Measurements from ENCODE around the gene NFE2L2. TPM values are rescaled to one million over a fixed set of nuclear protein-coding genes. Genes with fewer than 3 reads are reported as not detected.

The NFE2L2 gene
- polyA plus RNA-seq, 1 donor (not counting 4 experiments of a cell fraction or from before 2014, with no cell fraction given), result 177 TPM

DNA sequence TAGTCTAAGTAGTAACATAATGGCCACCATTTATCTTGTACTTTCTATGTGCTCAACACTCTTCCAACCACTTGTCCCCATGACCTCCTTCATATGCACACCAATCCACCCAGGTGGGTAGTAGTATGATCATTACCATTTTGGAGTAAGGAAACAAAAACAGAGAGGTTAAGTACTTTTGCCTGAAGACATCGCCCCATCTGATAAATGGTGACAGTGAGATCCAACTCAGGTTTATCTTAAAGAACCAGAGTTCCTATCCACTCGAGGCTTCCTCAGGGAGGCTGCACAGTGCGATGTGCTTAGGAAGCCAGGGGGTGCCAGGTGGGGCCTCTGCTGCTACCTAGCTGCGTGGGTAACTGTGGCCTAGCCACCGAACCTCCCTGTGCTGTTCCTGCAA, 14.1 kb downstream of the NFE2L2 start:
- Histone ChIP-seq H3K4me2 (ENCODE audit: control insufficient read depth, extremely low read depth, insufficient read depth, low read depth, low read length) (no peak overlapping the region), H3K9ac (ENCODE audit: control insufficient read depth, extremely low read depth, insufficient read depth, low read length) (no peak overlapping the region), H3K4me3 (ENCODE audit: control insufficient read depth in 2 of 3, extremely low read depth in 1 of 3, insufficient read depth in 2 of 3, low read depth in 1 of 3, low read length in 3 of 3) (no peak overlapping the region), H2AFZ (ENCODE audit: control insufficient read depth, low read length) (no peak overlapping the region), H3K27ac (ENCODE audit: control insufficient read depth, insufficient read depth, low read length) (no peak overlapping the region), H4K20me1 (ENCODE audit: control insufficient read depth, extremely low read depth, insufficient read depth, low read length) (peaks cover 35% of the 10 kb centered on the region), H3K79me2 (ENCODE audit: control insufficient read depth, insufficient read depth, low read length) (peaks cover 99% of the 10 kb centered on the region), H3K27me3 (ENCODE audit: control insufficient read depth, extremely low read depth, insufficient read depth, low read length) (no peaks in the 10 kb centered on the region), H3K36me3 (ENCODE audit: control insufficient read depth in 2 of 2, extremely low read depth in 1 of 2, insufficient read depth in 2 of 2, low read length in 2 of 2) (peaks cover 10 to 32% of the 10 kb centered on the region in 2 experiments), H3K9me3 (ENCODE audit: control insufficient read depth, low read depth, low read length) (no peaks in the 10 kb centered on the region), H3K4me1 (ENCODE audit: control insufficient read depth, extremely low read depth, insufficient read depth, low read length) (peaks cover 51% of the 10 kb centered on the region), H3K9me1 (ENCODE audit: control insufficient read depth, extremely low read depth, insufficient read depth, low read length) (peaks cover 12% of the 10 kb centered on the region)
- dilution Hi-C loops (cut with MboI; ENCODE audit: extremely low pct_ligation_motif_present, low sequenced_read_pairs), result no loop called here
- TF ChIP-seq, protein P1, sequence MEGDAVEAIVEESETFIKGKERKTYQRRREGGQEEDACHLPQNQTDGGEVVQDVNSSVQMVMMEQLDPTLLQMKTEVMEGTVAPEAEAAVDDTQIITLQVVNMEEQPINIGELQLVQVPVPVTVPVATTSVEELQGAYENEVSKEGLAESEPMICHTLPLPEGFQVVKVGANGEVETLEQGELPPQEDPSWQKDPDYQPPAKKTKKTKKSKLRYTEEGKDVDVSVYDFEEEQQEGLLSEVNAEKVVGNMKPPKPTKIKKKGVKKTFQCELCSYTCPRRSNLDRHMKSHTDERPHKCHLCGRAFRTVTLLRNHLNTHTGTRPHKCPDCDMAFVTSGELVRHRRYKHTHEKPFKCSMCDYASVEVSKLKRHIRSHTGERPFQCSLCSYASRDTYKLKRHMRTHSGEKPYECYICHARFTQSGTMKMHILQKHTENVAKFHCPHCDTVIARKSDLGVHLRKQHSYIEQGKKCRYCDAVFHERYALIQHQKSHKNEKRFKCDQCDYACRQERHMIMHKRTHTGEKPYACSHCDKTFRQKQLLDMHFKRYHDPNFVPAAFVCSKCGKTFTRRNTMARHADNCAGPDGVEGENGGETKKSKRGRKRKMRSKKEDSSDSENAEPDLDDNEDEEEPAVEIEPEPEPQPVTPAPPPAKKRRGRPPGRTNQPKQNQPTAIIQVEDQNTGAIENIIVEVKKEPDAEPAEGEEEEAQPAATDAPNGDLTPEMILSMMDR (optimal IDR thresholded peaks at IDR 0.05 in 1 of 3, IDR thresholded peaks at IDR 0.05 in 1 of 3, conservative IDR thresholded peaks at IDR 0.05 in 1 of 3; ENCODE audit: extremely low read depth in 1 of 3, insufficient read depth in 2 of 3, low read length in 3 of 3), result no peak
- TF ChIP-seq EZH2 (IDR thresholded peaks at IDR 0.05; ENCODE audit: low read length), result no peak
- no peak for DNase-seq (ENCODE audit: low read depth, low spot score)
- no peak for FAIRE-seq

DNA sequence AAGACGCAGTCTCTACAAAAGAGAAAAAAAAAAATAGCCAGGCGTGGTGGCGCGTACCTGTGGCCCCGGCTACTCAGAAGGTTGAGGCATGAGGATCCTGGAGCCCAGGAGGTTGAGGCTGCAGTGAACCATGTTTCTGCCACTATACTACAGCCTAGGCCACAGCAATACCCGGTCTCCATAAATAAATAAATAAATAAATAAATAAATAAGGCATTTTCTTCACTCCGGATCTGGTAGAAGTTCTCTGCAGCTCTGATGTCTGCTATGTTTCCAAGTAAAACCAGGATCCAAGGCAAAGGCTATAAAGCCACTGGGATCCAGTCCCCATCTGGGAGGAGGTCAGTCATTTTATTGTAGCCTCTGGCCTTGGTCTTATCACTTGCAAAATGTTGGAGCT, 15.5 kb downstream of the NFE2L2 start:
- DNase-seq (ENCODE audit: low read depth, low spot score), result no peak
- dilution Hi-C loops (cut with MboI; ENCODE audit: extremely low pct_ligation_motif_present, low sequenced_read_pairs), result no loop called here
- no peak overlapping the region for H3K4me3 ChIP-seq (ENCODE audit: control insufficient read depth in 2 of 3, extremely low read depth in 1 of 3, insufficient read depth in 2 of 3, low read depth in 1 of 3, low read length in 3 of 3)
- FAIRE-seq, result no peak
- peaks cover 8 to 26% of the 10 kb centered on the region in 2 experiments for H3K36me3 ChIP-seq (ENCODE audit: control insufficient read depth in 2 of 2, extremely low read depth in 1 of 2, insufficient read depth in 2 of 2, low read length in 2 of 2)
- no peak overlapping the region for H3K9ac ChIP-seq (ENCODE audit: control insufficient read depth, extremely low read depth, insufficient read depth, low read length)
- peaks cover 98% of the 10 kb centered on the region for H3K79me2 ChIP-seq (ENCODE audit: control insufficient read depth, insufficient read depth, low read length)
- H3K4me1 ChIP-seq (ENCODE audit: control insufficient read depth, extremely low read depth, insufficient read depth, low read length), result peaks cover 49% of the 10 kb centered on the region
- H3K4me2 ChIP-seq (ENCODE audit: control insufficient read depth, extremely low read depth, insufficient read depth, low read depth, low read length), result no peak overlapping the region
- H3K9me3 ChIP-seq (ENCODE audit: control insufficient read depth, low read depth, low read length), result no peaks in the 10 kb centered on the region
- H2AFZ ChIP-seq (ENCODE audit: control insufficient read depth, low read length), result no peak overlapping the region
- H3K9me1 ChIP-seq (ENCODE audit: control insufficient read depth, extremely low read depth, insufficient read depth, low read length), result peaks cover 10% of the 10 kb centered on the region
- H4K20me1 ChIP-seq (ENCODE audit: control insufficient read depth, extremely low read depth, insufficient read depth, low read length), result peaks cover 34% of the 10 kb centered on the region
- TF ChIP-seq, protein P1 (optimal IDR thresholded peaks at IDR 0.05 in 1 of 3, IDR thresholded peaks at IDR 0.05 in 1 of 3, conservative IDR thresholded peaks at IDR 0.05 in 1 of 3; ENCODE audit: extremely low read depth in 1 of 3, insufficient read depth in 2 of 3, low read length in 3 of 3), result no peak
- no peak for TF ChIP-seq EZH2 (IDR thresholded peaks at IDR 0.05; ENCODE audit: low read length)
- H3K27me3 ChIP-seq (ENCODE audit: control insufficient read depth, extremely low read depth, insufficient read depth, low read length), result no peaks in the 10 kb centered on the region
- no peak overlapping the region for H3K27ac ChIP-seq (ENCODE audit: control insufficient read depth, insufficient read depth, low read length)
